Stimulated activated CD4-positive, alpha-beta T cell treated with anti-CD3 and anti-CD28 coated beads, Interleukin-1b, Interleukin-23, amount 100 ng/mL, for 24 hours (primary cell): Measurements from ENCODE around the gene WNT10A.

Source experiments
- DNase-seq, 4 experiments: peaks; one replicate each; pipeline ENCODE4 v3.0.0-alpha.2; 2020; ENCODE audit warnings: low read depth in 4 of 4, low spot score in 1 of 4

WNT10A gene

GRCh38 chr2:218892693-218893348, 12.2 kb downstream of the WNT10A start:
- DNase-seq, result peak in 3 of 4 experiments; percentile 61 to 79 (median 68)

DNA sequence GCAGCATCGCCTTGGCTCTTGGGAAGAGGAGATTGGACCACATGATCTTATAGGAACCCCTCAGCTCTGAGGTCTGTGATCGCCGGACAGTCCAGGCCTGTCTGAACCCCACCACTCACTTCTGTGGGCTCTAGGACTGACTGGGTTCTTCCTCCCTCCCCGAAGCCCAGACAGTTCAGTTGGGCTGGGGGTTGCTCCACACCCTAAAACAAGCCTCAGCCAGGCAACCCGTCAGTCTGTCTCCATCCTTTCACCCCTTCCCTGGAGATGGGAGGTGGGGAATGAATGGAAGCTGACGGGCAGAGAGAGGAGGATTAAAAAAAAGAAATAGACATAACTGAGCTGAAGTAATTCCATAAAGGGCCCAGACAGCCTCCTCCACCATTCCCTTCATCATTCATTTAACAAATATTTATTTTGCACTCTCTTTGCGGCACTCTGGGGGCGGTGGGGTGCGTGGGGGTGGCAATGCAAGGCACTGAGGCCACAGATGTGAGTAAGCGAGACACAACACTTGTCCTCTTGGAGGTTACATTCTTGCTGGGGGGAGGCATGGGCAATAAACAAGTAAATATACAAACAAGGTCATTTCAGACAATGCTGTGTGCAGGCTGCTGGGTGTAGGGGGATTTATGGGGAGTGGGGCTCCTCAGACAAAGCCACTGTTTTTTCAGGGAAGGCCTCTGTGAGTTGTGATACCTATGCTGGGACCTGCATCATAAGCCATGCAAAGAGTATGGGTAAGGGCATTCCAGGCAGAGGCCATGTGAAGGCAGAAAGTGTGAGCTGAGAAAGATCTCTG, 12.9 kb downstream of the WNT10A start:
- DNase-seq, result no peak

- no peak for DNase-seq
Measured at GRCh38 chr2:218894151-218894879, 13.7 kb downstream of the WNT10A start.

- no peak for DNase-seq
Measured at GRCh38 chr2:218894880-218895157, 14.2 kb downstream of the WNT10A start.

DNA sequence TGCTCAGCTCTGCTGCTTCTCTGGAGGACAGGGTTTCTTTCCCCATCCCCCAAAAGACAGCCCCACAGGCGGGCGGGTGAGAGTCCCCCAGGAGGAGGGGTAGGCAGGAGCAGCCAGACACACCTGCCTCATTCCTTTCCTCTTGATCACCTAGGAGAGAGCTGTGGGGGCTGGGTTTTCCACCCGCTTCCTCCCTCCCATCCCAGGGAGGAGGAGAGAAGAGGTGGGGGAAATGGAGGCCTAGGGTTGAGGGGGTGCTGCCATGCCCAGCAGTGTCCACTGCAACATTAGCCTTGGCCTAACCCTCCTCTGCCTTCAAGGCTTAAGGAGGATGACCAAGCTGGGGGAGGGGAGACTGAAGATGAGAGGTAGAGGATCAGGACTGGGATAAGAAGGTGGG, 14.7 kb downstream of the WNT10A start:
- no peak for DNase-seq

DNA sequence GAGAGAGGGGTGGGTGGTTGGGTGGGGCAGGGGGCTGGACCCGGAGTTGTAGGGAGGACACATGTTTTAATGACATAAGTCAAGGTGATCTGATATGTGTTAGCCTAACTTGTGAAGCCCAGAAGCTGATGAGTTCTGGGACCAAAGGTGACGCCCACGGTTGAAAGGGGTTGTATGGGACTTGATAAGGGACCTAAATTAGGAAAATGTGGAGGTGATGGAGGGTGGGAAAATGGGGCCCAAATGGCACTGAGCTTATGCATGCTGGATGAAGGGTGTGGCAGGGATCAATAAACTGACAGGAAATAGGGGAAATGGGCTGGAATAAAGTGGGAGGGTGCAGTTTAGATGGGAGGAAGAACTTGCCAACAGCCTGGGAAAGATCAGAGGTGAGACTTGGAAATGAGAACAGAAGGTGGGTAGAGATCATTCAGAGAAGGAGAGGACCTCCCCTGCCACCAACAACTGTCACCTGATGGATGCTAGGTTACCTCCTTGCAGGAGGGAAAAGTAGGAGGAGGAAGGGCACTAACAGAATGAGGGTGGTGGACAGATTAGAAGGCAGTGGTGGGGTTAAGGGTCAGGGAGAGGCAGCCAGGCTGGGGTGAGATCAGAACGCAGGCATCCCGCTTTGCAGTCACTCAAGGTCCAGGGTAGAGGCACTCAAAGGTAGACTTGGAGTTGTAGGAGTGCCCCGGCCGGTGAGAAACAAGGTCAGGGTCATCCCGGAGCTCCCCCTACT, 15.3 kb downstream of the WNT10A start:
- DNase-seq, result no peak

DNA sequence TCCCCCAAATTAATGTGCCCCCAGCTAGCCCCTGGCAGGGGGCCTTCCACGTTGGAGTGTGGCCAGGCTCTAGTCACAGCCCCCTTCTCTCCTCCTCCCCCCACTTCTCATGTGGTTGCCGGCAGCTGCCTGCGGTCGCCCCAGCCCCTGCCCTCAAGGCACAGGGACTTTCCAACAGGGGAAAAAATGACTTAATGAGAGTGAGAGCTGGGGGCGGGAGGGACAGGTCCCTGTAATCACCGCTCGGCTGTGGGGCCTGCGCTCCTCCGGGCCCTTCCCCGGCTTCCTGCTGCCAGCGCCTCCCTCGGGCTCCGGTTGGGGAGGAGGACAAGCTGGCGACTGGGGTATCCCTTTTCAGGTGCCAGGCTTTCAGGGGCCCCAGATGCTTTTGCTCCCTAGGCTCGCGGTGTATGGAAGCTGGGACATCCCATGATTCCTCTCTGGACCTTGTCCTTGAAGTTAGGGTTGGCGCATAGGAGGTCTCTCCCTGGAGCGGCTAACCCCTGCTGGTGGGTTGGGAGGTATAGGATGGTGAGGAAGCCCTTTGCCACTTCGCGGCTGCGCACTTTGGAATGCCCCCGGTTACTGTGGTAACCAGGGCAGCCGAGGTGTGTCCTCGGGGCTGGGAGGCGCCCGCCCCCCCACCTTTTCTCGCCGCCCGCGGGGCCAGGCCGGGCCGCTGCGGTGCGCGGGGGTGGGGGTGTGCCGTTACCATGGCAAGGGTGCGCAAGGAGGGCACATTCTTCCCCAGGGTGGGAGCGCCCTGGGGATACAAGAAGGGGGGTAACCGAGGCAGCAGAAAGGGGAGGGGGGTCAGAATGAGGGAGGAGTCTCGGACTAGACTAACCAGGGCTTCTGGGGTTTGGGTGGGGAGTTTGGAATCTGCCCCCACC, 16.1 kb downstream of the WNT10A start:
- DNase-seq, result peak; percentile 61 to 82 (median 75)

DNA sequence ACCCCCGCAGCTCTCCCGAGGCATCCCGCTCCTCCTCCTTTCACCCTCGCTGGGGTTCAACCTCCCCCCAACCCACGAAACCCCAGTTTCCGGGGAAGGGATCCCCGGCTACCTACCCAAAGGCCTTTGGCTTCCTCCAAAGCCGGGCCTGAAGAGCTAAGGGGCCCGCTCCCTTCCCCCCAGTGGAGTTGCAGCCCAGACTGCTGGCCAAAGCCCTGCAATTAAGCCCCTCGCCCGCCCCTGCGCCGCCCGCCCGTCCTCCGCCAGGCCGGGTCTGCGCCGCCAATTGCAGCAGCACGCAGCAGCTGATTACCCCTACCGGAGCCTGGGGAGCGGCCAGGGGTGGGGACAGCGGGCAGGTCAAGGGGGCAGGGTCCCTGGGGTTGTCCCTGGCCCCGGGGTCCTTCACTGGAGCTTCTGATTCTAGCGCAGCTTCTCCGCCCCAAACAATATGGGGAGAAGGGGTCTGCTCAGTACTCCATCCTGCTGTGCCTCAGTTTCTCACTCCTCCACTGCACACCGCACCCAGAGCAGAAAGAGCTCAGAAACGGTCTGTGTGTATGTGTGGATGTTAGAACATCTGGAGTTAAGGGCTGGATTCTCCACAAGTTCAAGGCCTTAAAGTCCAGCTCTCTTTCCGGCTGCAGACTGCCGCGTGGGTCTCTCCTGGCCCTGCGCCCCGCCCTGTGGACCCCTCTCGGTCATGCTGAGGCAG, 16.9 kb downstream of the WNT10A start:
- DNase-seq, result no peak

- DNase-seq, result peak; percentile 69 to 80 (median 71)
Measured at GRCh38 chr2:218898109-218898878, 17.6 kb downstream of the WNT10A start.

GRCh38 chr2:218899147-218899546, 18.5 kb downstream of the WNT10A start:
- DNase-seq, result no peak

DNA sequence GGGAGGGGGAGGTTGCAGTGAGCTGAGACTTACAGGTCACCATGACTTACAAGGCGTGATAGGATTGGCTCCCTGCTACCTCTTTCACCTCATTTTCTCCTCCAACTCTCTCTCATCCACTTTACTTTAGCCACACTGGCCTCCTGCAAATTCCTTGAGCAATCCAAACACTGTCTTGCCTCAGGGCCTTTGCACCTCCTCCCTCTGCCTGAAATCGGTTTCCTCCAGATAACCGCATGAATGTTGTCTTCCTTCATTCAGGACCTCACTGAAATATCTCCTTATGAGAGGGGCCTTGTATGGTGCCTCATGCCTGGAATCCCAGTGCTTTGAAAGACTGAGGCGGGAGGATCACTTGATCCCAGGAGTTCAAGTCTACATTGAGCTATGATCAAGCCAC, 21.8 kb downstream of the WNT10A start:
- no peak for DNase-seq

DNA sequence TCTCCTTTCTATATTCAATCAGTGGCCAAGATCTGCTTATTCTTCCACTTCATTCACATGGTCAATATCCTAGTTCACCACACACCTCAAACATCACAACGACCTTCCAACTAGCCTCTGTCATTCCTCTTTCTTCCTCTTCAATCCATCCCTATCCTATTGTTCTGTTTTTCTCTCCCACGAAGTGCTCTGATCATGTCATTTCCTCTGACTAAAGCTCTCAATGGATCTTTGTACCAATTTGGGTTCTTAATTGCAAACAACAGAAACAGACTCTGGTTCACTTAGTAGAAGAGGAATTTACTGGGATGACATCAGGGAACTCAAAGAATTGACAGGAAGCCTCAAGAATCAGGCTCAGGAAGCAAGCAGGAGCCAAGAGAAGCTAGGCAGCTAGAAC, 23.5 kb downstream of the WNT10A start:
- DNase-seq, result no peak

- peak; percentile 72 to 91 (median 84) for DNase-seq
Measured at GRCh38 chr2:218908721-218909619, 28.3 kb downstream of the WNT10A start.

DNA sequence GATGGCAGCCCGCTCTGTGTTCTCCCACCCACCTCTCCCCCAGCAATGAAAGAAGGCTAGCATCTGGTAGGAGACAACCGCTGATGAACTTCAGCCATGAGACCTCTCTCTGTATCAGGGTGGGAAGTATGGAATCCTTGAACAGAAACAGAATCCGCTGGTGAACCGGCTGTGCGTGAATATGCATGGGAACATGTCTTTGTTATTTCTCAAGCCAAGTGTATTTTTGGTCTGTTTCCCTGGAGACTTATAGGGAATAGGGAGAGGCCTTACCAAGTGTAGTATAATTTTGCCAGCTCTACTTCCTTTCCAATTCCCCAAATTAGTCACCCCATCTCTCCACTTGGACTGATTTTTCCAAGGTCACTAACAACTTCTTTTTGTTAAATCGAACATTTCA, 30.1 kb downstream of the WNT10A start:
- no peak for DNase-seq

DNA sequence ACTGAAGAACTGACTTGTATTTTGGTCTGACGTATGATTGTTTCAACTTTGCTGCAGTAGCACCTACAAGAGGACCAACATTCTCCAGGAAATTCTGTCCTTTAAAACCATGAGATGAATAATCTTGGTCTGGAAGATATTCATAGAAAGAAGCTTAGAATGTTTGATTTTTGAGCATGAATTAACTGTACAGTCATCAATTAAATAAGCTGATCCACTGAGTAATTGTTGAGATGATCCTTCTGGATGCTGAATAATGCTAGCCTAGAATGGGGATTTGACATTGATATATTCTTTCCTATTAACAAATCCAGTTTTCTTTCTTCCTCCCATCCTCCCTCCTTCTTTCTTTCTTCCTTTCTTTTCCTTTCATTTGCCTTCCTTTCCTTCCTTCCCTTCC, 39.9 kb downstream of the WNT10A start:
- no peak for DNase-seq

- DNase-seq, result no peak
Measured at GRCh38 chr2:218924757-218925156, 44.1 kb downstream of the WNT10A start.

DNA sequence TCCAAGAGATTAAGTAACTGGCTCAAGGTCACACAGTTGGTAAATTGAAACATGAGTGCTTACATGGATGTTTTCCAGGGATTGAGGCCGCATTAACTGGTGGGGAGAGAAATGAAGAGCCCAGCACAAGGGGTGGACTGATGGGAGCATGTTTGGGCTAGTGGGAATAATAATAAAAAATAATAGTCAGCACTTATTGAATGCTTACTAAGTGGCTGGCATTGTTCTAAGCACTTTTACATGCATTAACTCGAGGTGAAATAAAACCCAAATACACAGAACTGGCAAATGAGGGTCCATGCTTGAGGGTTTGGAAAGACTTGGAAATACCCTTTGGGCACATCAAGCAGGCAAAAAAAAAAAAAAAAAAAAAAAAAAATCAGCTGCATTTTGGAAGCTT, 44.8 kb downstream of the WNT10A start:
- DNase-seq, result no peak

DNA sequence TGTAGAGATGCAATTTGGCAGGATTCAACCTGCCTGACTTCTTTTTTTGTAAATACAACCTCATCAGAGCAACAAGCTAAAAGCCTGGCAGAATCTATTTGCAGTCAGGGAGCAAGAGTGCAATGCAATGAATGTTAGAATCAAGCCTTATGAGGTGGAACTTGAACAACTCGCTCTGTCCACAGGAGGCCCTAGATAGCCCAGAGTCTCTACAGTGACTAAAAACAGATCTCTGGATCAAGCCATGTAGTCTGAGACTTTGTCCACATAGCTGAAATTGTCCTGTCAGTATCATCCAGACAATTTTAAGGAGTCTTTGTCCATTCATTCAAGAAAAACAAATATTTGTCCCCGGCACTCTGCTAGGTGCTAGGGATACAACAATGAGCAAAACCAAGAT, 46.8 kb downstream of the WNT10A start:
- DNase-seq, result no peak
